Measurements from ENCODE around the gene CMTR1.

- TF ChIP-seq CTCF (CRISPR knock-in tag; IDR thresholded peaks at IDR 0.05) = no peak
- TF ChIP-seq ZBTB40 (IDR thresholded peaks at IDR 0.05) = no peak
- TF ChIP-seq ZBTB40 (CRISPR knock-in tag; IDR thresholded peaks at IDR 0.05) = no peak
- no peak for TF ChIP-seq HOXA5 (CRISPR knock-in tag; IDR thresholded peaks at IDR 0.05)
- no peak for TF ChIP-seq ZNF232 (CRISPR knock-in tag; IDR thresholded peaks at IDR 0.05; ENCODE audit: borderline replicate concordance)
- TF ChIP-seq POLR2A (IDR thresholded peaks at IDR 0.05; ENCODE audit: insufficient read depth in 1 of 2, low read depth in 2 of 2, low read length in 2 of 2) = no peak
- TF ChIP-seq, protein P1, sequence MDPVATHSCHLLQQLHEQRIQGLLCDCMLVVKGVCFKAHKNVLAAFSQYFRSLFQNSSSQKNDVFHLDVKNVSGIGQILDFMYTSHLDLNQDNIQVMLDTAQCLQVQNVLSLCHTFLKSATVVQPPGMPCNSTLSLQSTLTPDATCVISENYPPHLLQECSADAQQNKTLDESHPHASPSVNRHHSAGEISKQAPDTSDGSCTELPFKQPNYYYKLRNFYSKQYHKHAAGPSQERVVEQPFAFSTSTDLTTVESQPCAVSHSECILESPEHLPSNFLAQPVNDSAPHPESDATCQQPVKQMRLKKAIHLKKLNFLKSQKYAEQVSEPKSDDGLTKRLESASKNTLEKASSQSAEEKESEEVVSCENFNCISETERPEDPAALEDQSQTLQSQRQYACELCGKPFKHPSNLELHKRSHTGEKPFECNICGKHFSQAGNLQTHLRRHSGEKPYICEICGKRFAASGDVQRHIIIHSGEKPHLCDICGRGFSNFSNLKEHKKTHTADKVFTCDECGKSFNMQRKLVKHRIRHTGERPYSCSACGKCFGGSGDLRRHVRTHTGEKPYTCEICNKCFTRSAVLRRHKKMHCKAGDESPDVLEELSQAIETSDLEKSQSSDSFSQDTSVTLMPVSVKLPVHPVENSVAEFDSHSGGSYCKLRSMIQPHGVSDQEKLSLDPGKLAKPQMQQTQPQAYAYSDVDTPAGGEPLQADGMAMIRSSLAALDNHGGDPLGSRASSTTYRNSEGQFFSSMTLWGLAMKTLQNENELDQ (CRISPR knock-in tag; IDR thresholded peaks at IDR 0.05; ENCODE audit: borderline replicate concordance) = no peak
- TF ChIP-seq ZNF660 (CRISPR knock-in tag; IDR thresholded peaks at IDR 0.05; ENCODE audit: borderline replicate concordance, low read depth) = no peak
- TF ChIP-seq ZNF337 (CRISPR knock-in tag; IDR thresholded peaks at IDR 0.05; ENCODE audit: borderline replicate concordance, low read depth) = no peak
- TF ChIP-seq RFXANK (CRISPR knock-in tag; IDR thresholded peaks at IDR 0.05) = no peak
- TF ChIP-seq JUND (CRISPR knock-in tag; IDR thresholded peaks at IDR 0.05) = no peak
- no peak for TF ChIP-seq ATAD3A (CRISPR knock-in tag; IDR thresholded peaks at IDR 0.05)
- no peak for TF ChIP-seq MXI1 (IDR thresholded peaks at IDR 0.05; ENCODE audit: borderline replicate concordance, low read depth, low read length)
These were observed 5.9 kb downstream of the CMTR1 start for GRCh38 chr6:37438930-37439329.

All from HepG2 (cell line).